ENCODE results near the gene SERPINA12. TPM values are rescaled to one million over a fixed set of nuclear protein-coding genes. Genes with fewer than 3 reads are reported as not detected.

Gene SERPINA12
- total and polyA plus RNA-seq, 8 donors, result not detected

GRCh38 chr14:94473666-94474410 is 35.4 kb downstream of the SERPINA12 start:
- DNase-seq (no peak), ATAC-seq (peak; percentile 31)
- no peak overlapping the region for H3K4me3 ChIP-seq
- intact Hi-C loops (cut with DNase I), result no loop called here
- H3K36me3 ChIP-seq, result no peaks in the 10 kb centered on the region
- peaks cover 0 to 7% of the 10 kb centered on the region in 2 donors for H3K9me3 ChIP-seq
- H3K27ac ChIP-seq, result no peak overlapping the region
- TF ChIP-seq, protein P1, sequence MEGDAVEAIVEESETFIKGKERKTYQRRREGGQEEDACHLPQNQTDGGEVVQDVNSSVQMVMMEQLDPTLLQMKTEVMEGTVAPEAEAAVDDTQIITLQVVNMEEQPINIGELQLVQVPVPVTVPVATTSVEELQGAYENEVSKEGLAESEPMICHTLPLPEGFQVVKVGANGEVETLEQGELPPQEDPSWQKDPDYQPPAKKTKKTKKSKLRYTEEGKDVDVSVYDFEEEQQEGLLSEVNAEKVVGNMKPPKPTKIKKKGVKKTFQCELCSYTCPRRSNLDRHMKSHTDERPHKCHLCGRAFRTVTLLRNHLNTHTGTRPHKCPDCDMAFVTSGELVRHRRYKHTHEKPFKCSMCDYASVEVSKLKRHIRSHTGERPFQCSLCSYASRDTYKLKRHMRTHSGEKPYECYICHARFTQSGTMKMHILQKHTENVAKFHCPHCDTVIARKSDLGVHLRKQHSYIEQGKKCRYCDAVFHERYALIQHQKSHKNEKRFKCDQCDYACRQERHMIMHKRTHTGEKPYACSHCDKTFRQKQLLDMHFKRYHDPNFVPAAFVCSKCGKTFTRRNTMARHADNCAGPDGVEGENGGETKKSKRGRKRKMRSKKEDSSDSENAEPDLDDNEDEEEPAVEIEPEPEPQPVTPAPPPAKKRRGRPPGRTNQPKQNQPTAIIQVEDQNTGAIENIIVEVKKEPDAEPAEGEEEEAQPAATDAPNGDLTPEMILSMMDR (IDR thresholded peaks at IDR 0.05), result no peak
- H3K4me1 ChIP-seq, result no peaks in the 10 kb centered on the region
- peaks cover 0 to 4% of the 10 kb centered on the region in 2 donors for H3K27me3 ChIP-seq

DNA sequence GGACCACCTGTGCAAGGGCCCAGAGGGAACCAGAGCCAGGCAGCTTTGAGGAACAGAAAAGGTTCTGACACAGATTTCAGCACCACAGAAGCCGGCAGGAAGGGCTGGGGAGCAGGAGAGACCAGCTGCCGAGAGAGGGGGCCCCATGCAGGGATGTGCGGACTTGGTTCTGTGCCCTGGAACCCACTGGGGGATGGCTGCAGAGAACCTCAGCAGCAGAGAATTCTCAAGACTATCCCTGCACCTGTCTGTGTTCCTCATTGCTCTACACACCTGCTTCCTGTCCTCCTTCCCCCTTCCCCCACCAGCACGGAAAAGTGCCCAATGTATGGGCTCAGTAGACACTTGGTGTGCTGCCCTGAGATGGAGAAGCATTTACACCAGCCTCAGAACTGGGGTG is 36.4 kb downstream of the SERPINA12 start:
- ATAC-seq (no peak), DNase-seq (no peak)
- TF ChIP-seq, protein P1 (IDR thresholded peaks at IDR 0.05), result no peak
- intact Hi-C loops (cut with DNase I), result no loop called here
- Histone ChIP-seq H3K9me3 (no peaks in the 10 kb centered on the region), H3K27ac (no peak overlapping the region), H3K4me1 (no peaks in the 10 kb centered on the region), H3K36me3 (no peaks in the 10 kb centered on the region), H3K27me3 (peaks cover 0 to 4% of the 10 kb centered on the region in 2 donors), H3K4me3 (no peak overlapping the region)

GRCh38 chr14:94471045-94471444 is 38.2 kb downstream of the SERPINA12 start:
- H3K9me3 ChIP-seq, result no peaks in the 10 kb centered on the region
- no peaks in the 10 kb centered on the region for H3K36me3 ChIP-seq
- intact Hi-C loops (cut with DNase I), result no loop called here
- ATAC-seq (no peak), DNase-seq (no peak)
- H3K27me3 ChIP-seq, result peaks cover 0 to 4% of the 10 kb centered on the region in 2 donors
- H3K27ac ChIP-seq, result no peak overlapping the region
- TF ChIP-seq, protein P1 (IDR thresholded peaks at IDR 0.05), result no peak
- H3K4me3 ChIP-seq, result no peak overlapping the region
- no peaks in the 10 kb centered on the region for H3K4me1 ChIP-seq

- TF ChIP-seq, protein P1 (IDR thresholded peaks at IDR 0.05), result no peak
- Histone ChIP-seq H3K4me3 (no peak overlapping the region), H3K27ac (no peak overlapping the region), H3K4me1 (no peaks in the 10 kb centered on the region), H3K9me3 (peaks cover 0 to 6% of the 10 kb centered on the region in 2 donors), H3K36me3 (no peaks in the 10 kb centered on the region), H3K27me3 (peaks cover 0 to 4% of the 10 kb centered on the region in 2 donors)
- DNase-seq (no peak), ATAC-seq (no peak)
- intact Hi-C loops (cut with DNase I), result no loop called here
Measured at GRCh38 chr14:94470311-94470710, 39.0 kb downstream of the SERPINA12 start.

- Histone ChIP-seq H3K9me3 (peaks cover 0 to 16% of the 10 kb centered on the region in 2 donors), H3K27me3 (peaks cover 0 to 4% of the 10 kb centered on the region in 2 donors), H3K4me1 (no peaks in the 10 kb centered on the region), H3K27ac (no peak overlapping the region), H3K36me3 (no peaks in the 10 kb centered on the region), H3K4me3 (no peak overlapping the region)
- TF ChIP-seq, protein P1 (IDR thresholded peaks at IDR 0.05), result no peak
- intact Hi-C loops (cut with DNase I), result no loop called here
- DNase-seq (no peak), ATAC-seq (no peak)
Measured at GRCh38 chr14:94469261-94469660, 40.0 kb downstream of the SERPINA12 start.

Data from left lung (tissue), 10 donors.